ENCODE results near the gene TPRN. TPM values are rescaled to one million over a fixed set of nuclear protein-coding genes. Genes with fewer than 3 reads are reported as not detected.

TPRN gene
- total RNA-seq, 4 donors from 2014 or later = 6.5 to 13.5 (median 9.9) TPM

- Histone ChIP-seq H3K36me3 (no peaks in the 10 kb centered on the region), H3K9me3 (no peaks in the 10 kb centered on the region), H3K4me1 (peaks cover 47 to 66% of the 10 kb centered on the region in 2 donors), H3K27ac (no peak overlapping the region), H3K4me3 (replicated peaks in 1 of 3) (no peak overlapping the region), H3K27me3 (no peaks in the 10 kb centered on the region)
- no peak for DNase-seq
- intact Hi-C loops (cut with DNase I) = no loop called here
- TF ChIP-seq POLR2A (IDR thresholded peaks at IDR 0.05) (no peak), CTCF (IDR thresholded peaks at IDR 0.05) (no peak)
- whole genome bisulfite sequencing, 2 donors = 79 to 95% methylated on average over 7 to 8 of the region's 8 CpGs
These were observed 2.4 kb upstream of the TPRN start for GRCh38 chr9:137202966-137203365.

GRCh38 chr9:137201205-137201868, 796 bp upstream of the TPRN start:
- H3K4me3 ChIP-seq (replicated peaks in 1 of 3) = peak overlapping the region; percentile 11 to 57 (median 57)
- no peaks in the 10 kb centered on the region for H3K27me3 ChIP-seq
- no peaks in the 10 kb centered on the region for H3K36me3 ChIP-seq
- H3K27ac ChIP-seq = peak overlapping the region; percentile 30 to 71 (median 52)
- intact Hi-C loops (cut with DNase I) = no loop called here
- no peak for DNase-seq
- H3K9me3 ChIP-seq = no peaks in the 10 kb centered on the region
- TF ChIP-seq POLR2A (IDR thresholded peaks at IDR 0.05) = no peak
- no peak for TF ChIP-seq CTCF (IDR thresholded peaks at IDR 0.05)
- peaks cover 42 to 66% of the 10 kb centered on the region in 2 donors for H3K4me1 ChIP-seq
- 21 to 32% methylated on average over 14 to 17 of the region's 23 CpGs for WGBS, 2 donors

- H3K27ac ChIP-seq = no peak overlapping the region
These were observed 975 bp downstream of the TPRN start for GRCh38 chr9:137199411-137200121.

GRCh38 chr9:137198902-137199283, 1.6 kb downstream of the TPRN start:
- Histone ChIP-seq H3K36me3 (no peaks in the 10 kb centered on the region), H3K27me3 (no peaks in the 10 kb centered on the region), H3K4me1 (peaks cover 25 to 53% of the 10 kb centered on the region in 2 donors), H3K9me3 (no peaks in the 10 kb centered on the region), H3K27ac (no peak overlapping the region), H3K4me3 (replicated peaks in 1 of 3) (no peak overlapping the region)
- DNase-seq = no peak
- 85 to 92% methylated on average over 4 to 9 of the region's 11 CpGs for WGBS, 2 donors
- intact Hi-C loops (cut with DNase I) = no loop called here
- TF ChIP-seq POLR2A (IDR thresholded peaks at IDR 0.05) (no peak), CTCF (IDR thresholded peaks at IDR 0.05) (no peak)

More at GRCh38 chr9:137199411-137200121, 975 bp downstream of the TPRN start:
- intact Hi-C loops (cut with DNase I) = no loop called here
- H3K27me3 ChIP-seq = no peaks in the 10 kb centered on the region
- DNase-seq = peak in 1 of 2 donors; percentile 28
- H3K4me3 ChIP-seq (replicated peaks in 1 of 3) = peak overlapping the region in 1 of 3 donors; percentile 34
- no peaks in the 10 kb centered on the region for H3K9me3 ChIP-seq
- 35 to 40% methylated on average over 7 to 13 of the region's 51 CpGs for WGBS, 2 donors
- no peak for TF ChIP-seq POLR2A (IDR thresholded peaks at IDR 0.05)
- no peak for TF ChIP-seq CTCF (IDR thresholded peaks at IDR 0.05)
- peaks cover 31 to 57% of the 10 kb centered on the region in 2 donors for H3K4me1 ChIP-seq
- H3K36me3 ChIP-seq = no peaks in the 10 kb centered on the region
